Liver (tissue), 9 donors: Measurements from ENCODE around the gene TRIM17. TPM values are rescaled to one million over a fixed set of nuclear protein-coding genes. Genes with fewer than 3 reads are reported as not detected.

Source experiments
- DNase-seq: peaks from one replicate; pipeline ENCODE4 v3.0.0-alpha.2; 2017; ENCODE audit warnings: low spot score
- H3K27ac ChIP-seq, 2 donors: one replicate each; pipeline ENCODE4 v1.7.0; 2013; ENCODE audit warnings: inconsistent platforms in 2 of 2, low read length in 2 of 2, control low read depth in 1 of 2, low read depth in 1 of 2, mild to moderate bottlenecking in 1 of 2
- H3K27me3 ChIP-seq, 4 donors: one replicate each; pipeline versions ENCODE4 v1.6.1 to v1.7.0; 2013; ENCODE audit warnings: low read length in 3 of 4, inconsistent platforms in 1 of 4, mild to moderate bottlenecking in 1 of 4, moderate library complexity in 1 of 4; ENCODE audit not compliant: control insufficient read depth in 4 of 4, insufficient read depth in 4 of 4
- H3K36me3 ChIP-seq, 4 donors: one replicate each; pipeline versions ENCODE4 v1.6.1 to v1.7.0; 2013; ENCODE audit warnings: low read length in 3 of 4, mild to moderate bottlenecking in 3 of 4, low read depth in 1 of 4, moderate library complexity in 1 of 4; ENCODE audit not compliant: control insufficient read depth in 4 of 4, insufficient read depth in 3 of 4
- H3K4me1 ChIP-seq, 4 donors: one replicate each; pipeline versions ENCODE4 v1.6.1 to v1.7.0; 2013; ENCODE audit warnings: low read length in 3 of 4, mild to moderate bottlenecking in 3 of 4, moderate library complexity in 1 of 4; ENCODE audit not compliant: control insufficient read depth in 4 of 4, insufficient read depth in 4 of 4
- H3K4me3 ChIP-seq, 3 donors: one replicate each; pipeline versions ENCODE4 v1.6.1 to v1.7.0; 2013; ENCODE audit warnings: low read length in 3 of 3, control low read depth in 1 of 3, low read depth in 1 of 3, mild to moderate bottlenecking in 1 of 3
- H3K9ac ChIP-seq, 2 donors: one replicate each; pipeline ENCODE4 v1.7.0; 2013; ENCODE audit warnings: low read length in 2 of 2, mild to moderate bottlenecking in 2 of 2, moderate library complexity in 2 of 2, control low read depth in 1 of 2, low read depth in 1 of 2
- H3K9me3 ChIP-seq, 4 donors: one replicate each; pipeline versions ENCODE4 v1.6.1 to v1.7.0; 2013; ENCODE audit warnings: low read length in 3 of 4; ENCODE audit not compliant: control insufficient read depth in 4 of 4
- ATF3 ChIP-seq: IDR thresholded peaks from 2 replicates; pipeline ENCODE4 v1.6.1; 2016; ENCODE audit warnings: antibody characterized with exemption
- EGR1 ChIP-seq, 2 donors: IDR thresholded peaks; 2 replicates each; pipeline ENCODE4 v1.6.1; 2016 to 2018; ENCODE audit warnings: antibody characterized with exemption in 2 of 2, low read depth in 2 of 2
- FOXA1 ChIP-seq: IDR thresholded peaks from 2 replicates; pipeline ENCODE4 v1.6.1; 2016; ENCODE audit warnings: antibody characterized with exemption
- FOXA2 ChIP-seq: IDR thresholded peaks from 2 replicates; pipeline ENCODE4 v1.6.1; 2016; ENCODE audit warnings: antibody characterized with exemption
- GABPA ChIP-seq, 2 donors: IDR thresholded peaks in 1 of 2; conservative IDR thresholded peaks in 1 of 2; 2 replicates each; pipeline ENCODE4 v1.6.1; 2016; ENCODE audit warnings: antibody characterized with exemption in 2 of 2, mild to moderate bottlenecking in 1 of 2, moderate library complexity in 1 of 2
- HNF4A ChIP-seq, 2 donors: conservative IDR thresholded peaks; 2 replicates each; pipeline ENCODE4 v1.6.1; 2016; ENCODE audit warnings: antibody characterized with exemption in 2 of 2, mild to moderate bottlenecking in 2 of 2
- HNF4G ChIP-seq: IDR thresholded peaks from 2 replicates; pipeline ENCODE4 v1.6.1; 2016; ENCODE audit warnings: antibody characterized with exemption
- JUND ChIP-seq, 2 donors: IDR thresholded peaks; 2 replicates each; pipeline ENCODE4 v1.6.1; 2016; ENCODE audit warnings: antibody characterized with exemption in 2 of 2
- MAX ChIP-seq: IDR thresholded peaks from 2 replicates; pipeline ENCODE4 v1.6.1; 2016; ENCODE audit warnings: antibody characterized with exemption
- NR2F2 ChIP-seq: IDR thresholded peaks from 2 replicates; pipeline ENCODE4 v1.6.1; 2016; ENCODE audit warnings: antibody characterized with exemption
- RAD21 ChIP-seq, 2 donors: IDR thresholded peaks; 2 replicates each; pipeline ENCODE4 v1.6.1; 2016; ENCODE audit warnings: antibody characterized with exemption in 2 of 2, mild to moderate bottlenecking in 2 of 2
- RXRA ChIP-seq, 2 donors: IDR thresholded peaks; 2 replicates each; pipeline ENCODE4 v1.6.1; 2017 to 2018; ENCODE audit warnings: antibody characterized with exemption in 2 of 2, mild to moderate bottlenecking in 1 of 2
- SP1 ChIP-seq: IDR thresholded peaks from 2 replicates; pipeline ENCODE4 v1.6.1; 2018; ENCODE audit warnings: antibody characterized with exemption, mild to moderate bottlenecking
- TAF1 ChIP-seq: conservative IDR thresholded peaks from 2 replicates; pipeline ENCODE4 v1.6.1; 2016; ENCODE audit warnings: antibody characterized with exemption, mild to moderate bottlenecking
- YY1 ChIP-seq: IDR thresholded peaks from 2 replicates; pipeline ENCODE4 v1.6.1; 2016; ENCODE audit warnings: antibody characterized with exemption, mild to moderate bottlenecking
- ZBTB33 ChIP-seq: IDR thresholded peaks from 2 replicates; pipeline ENCODE4 v1.6.1; 2016; ENCODE audit warnings: antibody characterized with exemption
- WGBS: extraction: QIAGEN DNeasy Blood & Tissue Kit; methylation state at CpG from one replicate; pipeline ENCODE4 v1.1.7; 2013; 5-methylcytosine and 5-hydroxymethylcytosine counted together
- polyA plus RNA-seq, 2 donors: library from polyadenylated mRNA; stranded (reverse) in 1 of 2; unstranded in 1 of 2; fragments of 200-250 nt in 1 of 2; fragments of >200 nt in 1 of 2; fragmentation: Nextera tagmentation in 1 of 2; extraction: Ambion mirVana in 1 of 2; gene quantifications; one replicate each; pipeline versions ENCODE4 v1.2.1 to v1.2.3, GENCODE V29; 2013 to 2015
- total RNA-seq, 2 donors: library from RNA; depleted of rRNA; stranded (reverse); fragments of >200 nt; gene quantifications; one replicate each; pipeline ENCODE4 v1.2.3, GENCODE V29; 2014
- TF ChIP-seq, protein P1 (sequence below): IDR thresholded peaks from 2 replicates; pipeline ENCODE4 v1.6.1; 2016; ENCODE audit warnings: antibody characterized with exemption, mild to moderate bottlenecking
- donor health status: healthy.
- donor health status: healthy.
- donor health status: healthy.
- donor health status: healthy.
- donor health status: healthy.

The TRIM17 gene
- total and polyA plus RNA-seq, 4 donors = 0.08 to 0.49 TPM; not detected in 2

DNA sequence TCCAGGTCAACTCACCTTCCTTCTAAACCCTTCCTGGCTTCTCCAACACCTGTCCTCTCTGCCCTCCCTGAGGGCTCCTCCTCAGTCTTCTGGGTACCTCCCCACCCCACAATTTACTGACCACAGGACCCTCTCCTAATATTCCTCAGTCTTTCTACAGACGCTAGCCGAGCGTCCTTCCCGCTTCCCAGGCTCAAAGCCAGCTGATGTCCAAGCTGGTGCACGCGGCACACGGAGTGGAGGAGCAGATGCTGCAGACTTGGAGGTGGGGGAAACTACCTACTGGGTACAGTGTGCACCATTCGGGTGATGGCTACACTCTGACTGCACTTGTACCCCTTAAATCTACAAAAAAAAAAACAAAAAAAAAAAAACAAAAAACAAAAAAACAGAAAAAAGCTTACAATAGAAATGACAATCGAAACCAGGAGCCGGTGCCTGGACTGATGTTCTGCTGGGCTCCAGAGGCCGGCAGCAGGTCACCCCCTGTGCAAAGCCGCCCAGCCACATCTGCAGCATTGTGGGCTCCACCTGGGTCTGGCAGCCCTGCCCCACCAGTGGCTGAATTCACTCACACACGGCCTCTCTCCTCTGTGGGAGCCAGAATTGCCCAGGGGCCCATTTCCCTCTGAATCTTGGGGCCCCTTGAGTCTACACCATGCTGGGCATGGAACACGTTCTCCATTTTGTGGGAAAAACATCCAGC lies 17.0 kb downstream of the TRIM17 start (continued):
- TF ChIP-seq HNF4G (no peak), NR2F2 (no peak), TAF1 (no peak)

DNA sequence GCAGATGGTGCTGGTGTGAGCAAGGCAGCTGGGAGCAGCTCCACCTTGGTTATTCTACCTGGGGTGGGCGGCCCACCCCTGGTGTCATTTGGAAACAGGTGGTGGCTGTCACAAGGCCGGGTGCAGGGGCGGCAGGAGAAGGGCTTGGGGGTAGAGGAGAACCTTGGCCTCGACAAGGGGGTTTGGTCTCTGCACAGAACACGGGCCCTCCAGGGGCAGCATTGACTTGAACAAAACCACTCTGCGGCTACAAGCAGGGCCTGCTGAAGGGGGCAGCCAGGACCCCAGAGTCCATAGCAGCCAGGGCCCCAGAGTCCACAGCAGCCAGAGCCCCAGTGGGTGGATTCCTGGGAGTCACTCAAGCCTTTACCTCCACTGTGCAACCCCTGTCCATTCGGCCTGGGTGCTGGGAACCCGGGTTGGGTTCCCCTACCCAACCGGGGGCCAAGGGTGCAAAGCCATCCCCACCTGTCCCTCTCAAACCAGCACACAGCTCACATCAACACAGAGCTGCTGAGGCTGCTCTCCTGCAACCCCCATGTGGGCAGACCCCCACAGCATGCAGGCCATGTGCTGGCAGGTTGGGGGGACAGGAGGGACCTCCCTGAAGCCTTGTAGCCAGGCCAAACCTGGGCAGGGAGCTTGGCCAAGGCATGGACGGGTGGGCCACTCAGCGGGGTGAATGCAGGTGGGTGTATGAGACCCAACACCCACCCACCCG lies 17.8 kb downstream of the TRIM17 start:
- 98% methylated on average over 12 of the region's 12 CpGs for WGBS
- no peak overlapping the region for H3K4me3 ChIP-seq
- no peak overlapping the region for H3K9ac ChIP-seq
- H3K4me1 ChIP-seq = no peaks in the 10 kb centered on the region
- H3K9me3 ChIP-seq = no peaks in the 10 kb centered on the region
- no peak for DNase-seq
- H3K36me3 ChIP-seq = peaks cover 8 to 37% (median 13%) of the 10 kb centered on the region in 4 donors
- no peaks in the 10 kb centered on the region for H3K27me3 ChIP-seq
- TF ChIP-seq MAX = no peak
- TF ChIP-seq, protein P1, sequence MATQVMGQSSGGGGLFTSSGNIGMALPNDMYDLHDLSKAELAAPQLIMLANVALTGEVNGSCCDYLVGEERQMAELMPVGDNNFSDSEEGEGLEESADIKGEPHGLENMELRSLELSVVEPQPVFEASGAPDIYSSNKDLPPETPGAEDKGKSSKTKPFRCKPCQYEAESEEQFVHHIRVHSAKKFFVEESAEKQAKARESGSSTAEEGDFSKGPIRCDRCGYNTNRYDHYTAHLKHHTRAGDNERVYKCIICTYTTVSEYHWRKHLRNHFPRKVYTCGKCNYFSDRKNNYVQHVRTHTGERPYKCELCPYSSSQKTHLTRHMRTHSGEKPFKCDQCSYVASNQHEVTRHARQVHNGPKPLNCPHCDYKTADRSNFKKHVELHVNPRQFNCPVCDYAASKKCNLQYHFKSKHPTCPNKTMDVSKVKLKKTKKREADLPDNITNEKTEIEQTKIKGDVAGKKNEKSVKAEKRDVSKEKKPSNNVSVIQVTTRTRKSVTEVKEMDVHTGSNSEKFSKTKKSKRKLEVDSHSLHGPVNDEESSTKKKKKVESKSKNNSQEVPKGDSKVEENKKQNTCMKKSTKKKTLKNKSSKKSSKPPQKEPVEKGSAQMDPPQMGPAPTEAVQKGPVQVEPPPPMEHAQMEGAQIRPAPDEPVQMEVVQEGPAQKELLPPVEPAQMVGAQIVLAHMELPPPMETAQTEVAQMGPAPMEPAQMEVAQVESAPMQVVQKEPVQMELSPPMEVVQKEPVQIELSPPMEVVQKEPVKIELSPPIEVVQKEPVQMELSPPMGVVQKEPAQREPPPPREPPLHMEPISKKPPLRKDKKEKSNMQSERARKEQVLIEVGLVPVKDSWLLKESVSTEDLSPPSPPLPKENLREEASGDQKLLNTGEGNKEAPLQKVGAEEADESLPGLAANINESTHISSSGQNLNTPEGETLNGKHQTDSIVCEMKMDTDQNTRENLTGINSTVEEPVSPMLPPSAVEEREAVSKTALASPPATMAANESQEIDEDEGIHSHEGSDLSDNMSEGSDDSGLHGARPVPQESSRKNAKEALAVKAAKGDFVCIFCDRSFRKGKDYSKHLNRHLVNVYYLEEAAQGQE = no peak
- TF ChIP-seq GABPA (IDR thresholded peaks at IDR 0.05 in 1 of 2, conservative IDR thresholded peaks at IDR 0.05 in 1 of 2) = no peak
- no peak for TF ChIP-seq YY1
- TF ChIP-seq JUND (IDR thresholded peaks at IDR 0.05) = no peak
- TF ChIP-seq NR2F2 = no peak
- no peak for TF ChIP-seq RXRA (IDR thresholded peaks at IDR 0.05)
- TF ChIP-seq RAD21 (IDR thresholded peaks at IDR 0.05) = no peak
- TF ChIP-seq ZBTB33 = no peak
- TF ChIP-seq HNF4A (conservative IDR thresholded peaks at IDR 0.05) = no peak
- TF ChIP-seq TAF1 = no peak
- no peak for TF ChIP-seq HNF4G
- no peak for TF ChIP-seq SP1
- no peak for TF ChIP-seq ATF3
- no peak for TF ChIP-seq FOXA1
- TF ChIP-seq FOXA2 = no peak
- no peak for TF ChIP-seq EGR1 (IDR thresholded peaks at IDR 0.05; ENCODE audit: low read depth in 2 of 2)
- H3K27ac ChIP-seq = no peak overlapping the region
